ENCODE results near the gene F11R.

- TF ChIP-seq HDAC2 (IDR thresholded peaks at IDR 0.05): no peak
- TF ChIP-seq POLR2AphosphoS5 (IDR thresholded peaks at IDR 0.05; ENCODE audit: low read length): no peak
Measured at GRCh38 chr1:161001525-161001924, 19.4 kb downstream of the F11R start.

Measured in GM12878 (cell line).